Body of pancreas (tissue), 4 donors: Measurements from ENCODE around the gene HS3ST6. TPM values are rescaled to one million over a fixed set of nuclear protein-coding genes. Genes with fewer than 3 reads are reported as not detected.

Experiments
- ATAC-seq: fragments of 150-250 bp; one replicate; pipeline ENCODE4 v1.9.1; 2016
- DNase-seq, 4 donors: peaks; one replicate each; pipeline ENCODE4 v3.0.0-alpha.2; 2019
- H3K27ac ChIP-seq, 4 donors: fragments of 200-600 bp; sonication (generic); 1 replicate in 3 of 4; 2 replicates in 1 of 4; pipeline versions ENCODE4 v1.5.1 to v1.6.1; 2016 to 2019; ENCODE audit warnings: mild to moderate bottlenecking in 1 of 4, mixed read lengths in 1 of 4, moderate library complexity in 1 of 4
- H3K27me3 ChIP-seq, 2 donors: fragments of 200-600 bp; sonication (generic); one replicate each; pipeline ENCODE4 v1.6.0; 2016; ENCODE audit warnings: mild to moderate bottlenecking in 1 of 2
- H3K36me3 ChIP-seq, 2 donors: fragments of 200-600 bp; sonication (generic); replicated peaks in 1 of 2; 2 replicates each; pipeline ENCODE4 v1.5.1; 2016; ENCODE audit warnings: low read depth in 2 of 2; ENCODE audit not compliant: insufficient read depth in 1 of 2
- H3K4me1 ChIP-seq: fragments of 200-600 bp; sonication (generic); one replicate; pipeline ENCODE4 v1.6.0; 2016
- H3K4me3 ChIP-seq, 2 donors: fragments of 200-600 bp; sonication (generic); 1 replicate in 1 of 2; 2 replicates in 1 of 2; pipeline ENCODE4 v1.5.1; 2016 to 2019
- H3K9me3 ChIP-seq, 3 donors: fragments of 200-600 bp; sonication (generic); 1 replicate in 2 of 3; 2 replicates in 1 of 3; pipeline ENCODE4 v1.5.1; 2016
- POLR2A ChIP-seq, 3 donors: fragments of 450-650 bp; IDR thresholded peaks; one replicate each; pipeline ENCODE4 v1.6.1; 2016; ENCODE audit warnings: antibody characterized with exemption in 3 of 3, mild to moderate bottlenecking in 2 of 3
- WGBS, 2 donors: methylation state at CpG; one replicate each; pipeline ENCODE4 v1.1.5; 2017; 5-methylcytosine and 5-hydroxymethylcytosine counted together
- intact Hi-C: fragments of 100-400 bp; cut with DNase I; formaldehyde crosslinking; loops from one replicate; pipeline ENCODE4 v1.15.1; 2023
- total RNA-seq, 2 donors: library from RNA; depleted of rRNA; stranded (reverse); fragments of >200 nt; gene quantifications; one replicate each; pipeline ENCODE4 v1.1.0, GENCODE V29; 2016
- TF ChIP-seq, protein P1 (sequence below), 7 experiments: fragments of 450-650 bp in 4 of 7; fragments of 200-600 bp in 3 of 7; sonication (generic) in 3 of 7; IDR thresholded peaks; one replicate each; pipeline ENCODE4 v1.5.1; 2016 to 2019; ENCODE audit warnings: antibody characterized with exemption in 7 of 7

Gene HS3ST6
- total RNA-seq, 2 donors from 2014 or later: not detected

DNA sequence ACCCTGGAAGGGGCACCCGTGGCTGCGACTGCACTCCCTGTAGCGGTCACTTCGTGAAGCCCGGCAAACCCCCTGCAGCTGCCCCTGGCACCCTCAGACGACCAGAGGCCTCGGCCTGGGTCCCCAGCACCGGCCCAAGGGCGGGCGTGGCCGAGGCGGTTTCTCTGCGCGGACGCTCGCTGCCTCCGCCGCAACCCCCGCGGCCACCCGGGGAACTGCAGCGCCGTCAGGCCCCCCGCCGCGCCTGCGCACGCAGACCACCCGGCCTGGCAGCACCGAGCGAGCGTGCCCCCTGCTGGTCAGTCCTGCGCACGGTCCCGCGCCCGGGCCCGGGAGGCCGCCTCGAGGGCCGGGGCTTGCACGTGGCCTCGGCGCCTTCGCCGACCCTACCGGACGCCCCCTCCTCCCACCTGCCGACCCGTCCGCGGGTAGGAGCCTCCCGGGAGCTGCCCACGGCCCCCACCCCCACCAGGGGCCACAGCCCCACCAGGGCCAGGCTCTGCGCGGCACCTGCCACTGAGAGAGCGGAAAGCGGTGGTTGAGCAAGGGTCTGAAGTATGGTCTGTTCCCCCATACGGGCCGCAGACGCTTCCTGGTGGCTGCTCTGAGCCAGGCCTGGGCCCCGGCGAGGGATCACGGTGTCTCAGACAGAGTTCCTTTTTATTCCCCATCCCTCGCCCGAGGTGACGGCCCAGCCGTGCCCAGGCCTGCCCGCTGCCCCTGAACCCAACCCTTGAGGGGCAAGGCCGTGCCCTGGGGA lies 11.5 kb upstream of the HS3ST6 start:
- Histone ChIP-seq H3K27ac (peak overlapping the region in 3 of 4 donors; percentile 64 to 80 (median 73)), H3K9me3 (no peaks in the 10 kb centered on the region), H3K27me3 (no peaks in the 10 kb centered on the region), H3K4me3 (peak overlapping the region; percentile 6 to 24), H3K4me1 (peaks cover 35% of the 10 kb centered on the region), H3K36me3 (no peaks in the 10 kb centered on the region)
- TF ChIP-seq POLR2A (IDR thresholded peaks at IDR 0.05): peak in 2 of 3 donors; percentile 44 to 58
- TF ChIP-seq, protein P1, sequence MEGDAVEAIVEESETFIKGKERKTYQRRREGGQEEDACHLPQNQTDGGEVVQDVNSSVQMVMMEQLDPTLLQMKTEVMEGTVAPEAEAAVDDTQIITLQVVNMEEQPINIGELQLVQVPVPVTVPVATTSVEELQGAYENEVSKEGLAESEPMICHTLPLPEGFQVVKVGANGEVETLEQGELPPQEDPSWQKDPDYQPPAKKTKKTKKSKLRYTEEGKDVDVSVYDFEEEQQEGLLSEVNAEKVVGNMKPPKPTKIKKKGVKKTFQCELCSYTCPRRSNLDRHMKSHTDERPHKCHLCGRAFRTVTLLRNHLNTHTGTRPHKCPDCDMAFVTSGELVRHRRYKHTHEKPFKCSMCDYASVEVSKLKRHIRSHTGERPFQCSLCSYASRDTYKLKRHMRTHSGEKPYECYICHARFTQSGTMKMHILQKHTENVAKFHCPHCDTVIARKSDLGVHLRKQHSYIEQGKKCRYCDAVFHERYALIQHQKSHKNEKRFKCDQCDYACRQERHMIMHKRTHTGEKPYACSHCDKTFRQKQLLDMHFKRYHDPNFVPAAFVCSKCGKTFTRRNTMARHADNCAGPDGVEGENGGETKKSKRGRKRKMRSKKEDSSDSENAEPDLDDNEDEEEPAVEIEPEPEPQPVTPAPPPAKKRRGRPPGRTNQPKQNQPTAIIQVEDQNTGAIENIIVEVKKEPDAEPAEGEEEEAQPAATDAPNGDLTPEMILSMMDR (IDR thresholded peaks at IDR 0.05): peak; percentile 67 to 100 (median 100)
- peak; percentile 89 to 94 (median 90) for DNase-seq
- intact Hi-C loops: loop anchor here (5.0 kb wide), 1 partner anchor 72 kb away; no protein-coding TSS in a partner anchor
- 14 to 72% methylated on average over 4 to 62 of the region's 70 CpGs for WGBS, 2 donors
- peak; percentile 91 for ATAC-seq

DNA sequence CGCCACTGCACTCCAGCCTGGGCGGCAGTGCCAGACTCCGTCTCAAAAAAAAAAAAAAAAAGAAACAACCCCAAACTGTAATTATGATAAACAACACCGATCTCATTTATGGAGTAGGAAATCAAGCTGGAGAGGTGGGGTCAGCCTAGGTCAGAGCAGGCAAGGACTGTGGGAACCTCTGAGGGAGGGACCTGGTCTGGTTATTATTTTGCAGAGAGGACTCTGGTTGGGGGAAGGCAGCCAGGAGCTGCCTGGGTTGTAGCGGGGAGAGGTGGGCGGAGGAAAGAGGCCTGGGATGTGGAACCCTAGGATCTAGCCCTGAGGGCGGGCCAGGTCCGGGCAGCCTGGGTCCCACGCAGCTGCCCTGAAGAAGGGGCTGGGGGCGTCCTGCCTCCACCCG lies 10.9 kb upstream of the HS3ST6 start:
- TF ChIP-seq, protein P1 (IDR thresholded peaks at IDR 0.05): no peak
- no peak for TF ChIP-seq POLR2A (IDR thresholded peaks at IDR 0.05)
- no peaks in the 10 kb centered on the region for H3K9me3 ChIP-seq
- peak overlapping the region in 3 of 4 donors; percentile 64 to 80 (median 73) for H3K27ac ChIP-seq
- H3K36me3 ChIP-seq: no peaks in the 10 kb centered on the region
- ATAC-seq (peak; percentile 40), DNase-seq (peak in 3 of 4 donors; percentile 48 to 54 (median 50))
- H3K4me1 ChIP-seq: peaks cover 35% of the 10 kb centered on the region
- H3K27me3 ChIP-seq: no peaks in the 10 kb centered on the region
- WGBS, 2 donors: 13% methylated on average over 9 to 11 of the region's 11 CpGs
- intact Hi-C loops: no loop called here
- H3K4me3 ChIP-seq: peak overlapping the region; percentile 6 to 24

DNA sequence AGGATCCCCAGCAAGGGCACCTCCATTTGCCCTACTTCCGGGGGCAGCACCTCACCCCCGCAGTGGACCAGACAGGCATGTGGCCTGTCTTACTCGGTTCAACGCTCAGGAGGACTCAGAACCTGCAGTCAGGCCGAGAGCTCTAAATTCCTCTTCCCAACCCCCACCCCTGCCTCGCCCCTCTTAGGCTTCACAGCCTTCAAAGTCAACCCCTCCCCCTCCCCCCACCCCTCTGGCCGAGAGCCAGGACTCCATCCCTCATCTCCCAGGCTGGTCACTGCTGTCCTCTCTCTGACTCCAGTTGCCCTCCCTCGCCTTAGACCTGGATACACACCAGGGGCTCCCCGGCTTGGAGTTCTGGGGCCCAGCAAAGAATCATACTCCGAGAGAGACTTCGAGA lies 8.1 kb upstream of the HS3ST6 start:
- Histone ChIP-seq H3K27me3 (peaks cover 0 to 2% of the 10 kb centered on the region in 2 donors), H3K36me3 (no peaks in the 10 kb centered on the region), H3K27ac (no peak overlapping the region), H3K9me3 (no peaks in the 10 kb centered on the region), H3K4me1 (peaks cover 19% of the 10 kb centered on the region), H3K4me3 (no peak overlapping the region)
- no peak for DNase-seq
- ATAC-seq: no peak
- TF ChIP-seq, protein P1 (IDR thresholded peaks at IDR 0.05): no peak
- TF ChIP-seq POLR2A (IDR thresholded peaks at IDR 0.05): no peak
- WGBS, 2 donors: 64 to 74% methylated on average over 9 to 11 of the region's 11 CpGs
- intact Hi-C loops: no loop called here

DNA sequence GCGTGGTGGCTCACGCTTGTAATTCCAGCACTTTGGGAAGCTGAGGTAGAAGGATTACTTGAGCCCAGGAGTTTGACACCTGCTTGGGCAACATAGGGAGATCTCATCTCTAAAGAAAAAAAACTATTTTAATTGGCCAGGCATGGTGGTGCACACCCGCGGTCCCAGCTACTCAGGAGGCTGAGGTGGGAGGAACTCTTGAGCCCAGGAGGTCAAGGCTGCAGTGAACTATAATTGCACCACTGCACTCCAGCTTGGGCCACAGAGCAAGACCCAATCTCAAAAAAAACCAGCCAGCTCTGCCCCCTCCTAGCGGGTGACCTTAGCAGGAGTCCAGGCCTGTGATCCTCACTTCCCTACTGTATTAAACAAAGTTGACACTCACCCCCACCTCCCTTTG lies 5.9 kb upstream of the HS3ST6 start:
- no peak for ATAC-seq
- Histone ChIP-seq H3K27ac (no peak overlapping the region), H3K27me3 (peaks cover 0 to 20% of the 10 kb centered on the region in 2 donors), H3K36me3 (no peaks in the 10 kb centered on the region), H3K4me1 (peaks cover 11% of the 10 kb centered on the region), H3K9me3 (no peaks in the 10 kb centered on the region), H3K4me3 (no peak overlapping the region)
- DNase-seq: no peak
- intact Hi-C loops: no loop called here
- TF ChIP-seq, protein P1 (IDR thresholded peaks at IDR 0.05): no peak
- WGBS, 2 donors: 61 to 93% methylated on average over 3 to 5 of the region's 5 CpGs
